ENCODE measurements around the gene ZSCAN10. TPM values are rescaled to one million over a fixed set of nuclear protein-coding genes. Genes with fewer than 3 reads are reported as not detected.

The ZSCAN10 gene
- total and polyA plus RNA-seq, 9 of the 15 experiments (the other 6 are each of a cell fraction or from before 2014, with no cell fraction given), result 0.22 TPM; not detected in 8

DNA sequence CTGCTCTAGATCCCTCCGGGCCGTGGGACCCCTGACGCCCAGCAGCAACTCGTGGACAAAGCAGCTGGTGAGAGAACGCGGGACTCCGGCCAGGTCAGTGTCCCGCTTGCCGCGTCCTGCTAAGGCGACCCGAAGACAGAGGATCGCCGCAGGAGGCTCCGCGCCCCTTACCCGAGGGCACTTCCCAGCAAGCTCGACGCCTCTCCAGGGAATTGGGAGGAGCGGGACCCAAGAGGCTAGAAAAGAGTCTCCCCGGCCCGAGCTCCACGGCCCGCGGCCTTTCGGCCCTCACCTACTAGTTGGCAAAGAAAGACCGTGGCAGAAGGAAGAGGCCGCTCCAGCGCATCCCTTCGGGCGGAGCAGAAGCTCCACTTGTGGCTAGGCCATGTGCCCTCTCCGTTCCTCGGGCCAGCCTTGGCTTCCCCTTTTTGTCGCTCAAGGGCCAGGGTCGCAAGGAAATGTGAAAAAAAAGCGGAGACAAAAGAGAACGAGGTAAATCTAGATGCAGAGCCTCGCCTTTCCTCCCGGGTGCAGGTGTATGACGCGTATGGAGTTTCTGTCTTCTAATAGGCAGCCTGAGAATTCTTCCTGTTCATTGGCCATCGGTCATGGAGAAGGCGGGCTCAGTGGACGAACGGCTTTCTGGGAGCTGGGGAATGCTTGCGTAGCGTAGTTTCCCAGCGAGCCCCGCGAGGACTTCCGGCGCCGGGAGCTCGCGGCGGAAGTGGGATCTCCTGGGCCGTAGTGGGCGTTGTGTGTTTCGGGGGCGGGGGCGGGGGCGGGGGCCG is 35.4 kb upstream of the ZSCAN10 start, which contains the start of gene ZNF213 (continued):
- TF ChIP-seq FOS (IDR thresholded peaks at IDR 0.05; ENCODE audit: extremely low read depth, insufficient read length) (peak; percentile 75), POLR2H (tag; IDR thresholded peaks at IDR 0.05; ENCODE audit: low read depth) (peak; percentile 45), CSDE1 (IDR thresholded peaks at IDR 0.05) (no peak), CBX1 (IDR thresholded peaks at IDR 0.05; ENCODE audit: low read depth) (no peak), ZNF384 (IDR thresholded peaks at IDR 0.05; ENCODE audit: low read depth, low read length) (peak; percentile 57; the same call in 1 of the 2 replicates), CBX8 (IDR thresholded peaks at IDR 0.05; ENCODE audit: borderline replicate concordance, extremely low read depth, low read depth, low read length, poor library complexity, severe bottlenecking) (no peak), ZNF77 (CRISPR knock-in tag; IDR thresholded peaks at IDR 0.05) (no peak), ASH1L (IDR thresholded peaks at IDR 0.05; ENCODE audit: borderline replicate concordance, low read depth, partially characterized antibody) (peak; percentile 70), YY1 (IDR thresholded peaks at IDR 0.05; ENCODE audit: borderline replicate concordance in 1 of 3, control insufficient read depth in 1 of 3, extremely low read depth in 1 of 3, insufficient read depth in 3 of 3, insufficient read length in 1 of 3, insufficient replicate concordance in 2 of 3, low read depth in 1 of 3, low read length in 2 of 3) (no peak), NONO (IDR thresholded peaks at IDR 0.05; ENCODE audit: low read depth in 2 of 2, low read length in 1 of 2) (no peak), NR4A1 (CRISPR knock-in tag; IDR thresholded peaks at IDR 0.05) (no peak), NR4A1 (tag; IDR thresholded peaks at IDR 0.05) (no peak), HOXB6 (CRISPR knock-in tag; IDR thresholded peaks at IDR 0.05; ENCODE audit: borderline replicate concordance) (no peak), ARNT (IDR thresholded peaks at IDR 0.05) (peak in 1 of 2 experiments; percentile 71; a peak in 1 of 4 replicates)
- TF ChIP-seq, protein P1, sequence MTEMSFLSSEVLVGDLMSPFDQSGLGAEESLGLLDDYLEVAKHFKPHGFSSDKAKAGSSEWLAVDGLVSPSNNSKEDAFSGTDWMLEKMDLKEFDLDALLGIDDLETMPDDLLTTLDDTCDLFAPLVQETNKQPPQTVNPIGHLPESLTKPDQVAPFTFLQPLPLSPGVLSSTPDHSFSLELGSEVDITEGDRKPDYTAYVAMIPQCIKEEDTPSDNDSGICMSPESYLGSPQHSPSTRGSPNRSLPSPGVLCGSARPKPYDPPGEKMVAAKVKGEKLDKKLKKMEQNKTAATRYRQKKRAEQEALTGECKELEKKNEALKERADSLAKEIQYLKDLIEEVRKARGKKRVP (CRISPR knock-in tag; IDR thresholded peaks at IDR 0.05), result no peak
- TF ChIP-seq, protein P2, sequence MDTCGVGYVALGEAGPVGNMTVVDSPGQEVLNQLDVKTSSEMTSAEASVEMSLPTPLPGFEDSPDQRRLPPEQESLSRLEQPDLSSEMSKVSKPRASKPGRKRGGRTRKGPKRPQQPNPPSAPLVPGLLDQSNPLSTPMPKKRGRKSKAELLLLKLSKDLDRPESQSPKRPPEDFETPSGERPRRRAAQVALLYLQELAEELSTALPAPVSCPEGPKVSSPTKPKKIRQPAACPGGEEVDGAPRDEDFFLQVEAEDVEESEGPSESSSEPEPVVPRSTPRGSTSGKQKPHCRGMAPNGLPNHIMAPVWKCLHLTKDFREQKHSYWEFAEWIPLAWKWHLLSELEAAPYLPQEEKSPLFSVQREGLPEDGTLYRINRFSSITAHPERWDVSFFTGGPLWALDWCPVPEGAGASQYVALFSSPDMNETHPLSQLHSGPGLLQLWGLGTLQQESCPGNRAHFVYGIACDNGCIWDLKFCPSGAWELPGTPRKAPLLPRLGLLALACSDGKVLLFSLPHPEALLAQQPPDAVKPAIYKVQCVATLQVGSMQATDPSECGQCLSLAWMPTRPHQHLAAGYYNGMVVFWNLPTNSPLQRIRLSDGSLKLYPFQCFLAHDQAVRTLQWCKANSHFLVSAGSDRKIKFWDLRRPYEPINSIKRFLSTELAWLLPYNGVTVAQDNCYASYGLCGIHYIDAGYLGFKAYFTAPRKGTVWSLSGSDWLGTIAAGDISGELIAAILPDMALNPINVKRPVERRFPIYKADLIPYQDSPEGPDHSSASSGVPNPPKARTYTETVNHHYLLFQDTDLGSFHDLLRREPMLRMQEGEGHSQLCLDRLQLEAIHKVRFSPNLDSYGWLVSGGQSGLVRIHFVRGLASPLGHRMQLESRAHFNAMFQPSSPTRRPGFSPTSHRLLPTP (IDR thresholded peaks at IDR 0.05; ENCODE audit: borderline replicate concordance, extremely low read depth, insufficient read length), result no peak
- TF ChIP-seq, protein P3, sequence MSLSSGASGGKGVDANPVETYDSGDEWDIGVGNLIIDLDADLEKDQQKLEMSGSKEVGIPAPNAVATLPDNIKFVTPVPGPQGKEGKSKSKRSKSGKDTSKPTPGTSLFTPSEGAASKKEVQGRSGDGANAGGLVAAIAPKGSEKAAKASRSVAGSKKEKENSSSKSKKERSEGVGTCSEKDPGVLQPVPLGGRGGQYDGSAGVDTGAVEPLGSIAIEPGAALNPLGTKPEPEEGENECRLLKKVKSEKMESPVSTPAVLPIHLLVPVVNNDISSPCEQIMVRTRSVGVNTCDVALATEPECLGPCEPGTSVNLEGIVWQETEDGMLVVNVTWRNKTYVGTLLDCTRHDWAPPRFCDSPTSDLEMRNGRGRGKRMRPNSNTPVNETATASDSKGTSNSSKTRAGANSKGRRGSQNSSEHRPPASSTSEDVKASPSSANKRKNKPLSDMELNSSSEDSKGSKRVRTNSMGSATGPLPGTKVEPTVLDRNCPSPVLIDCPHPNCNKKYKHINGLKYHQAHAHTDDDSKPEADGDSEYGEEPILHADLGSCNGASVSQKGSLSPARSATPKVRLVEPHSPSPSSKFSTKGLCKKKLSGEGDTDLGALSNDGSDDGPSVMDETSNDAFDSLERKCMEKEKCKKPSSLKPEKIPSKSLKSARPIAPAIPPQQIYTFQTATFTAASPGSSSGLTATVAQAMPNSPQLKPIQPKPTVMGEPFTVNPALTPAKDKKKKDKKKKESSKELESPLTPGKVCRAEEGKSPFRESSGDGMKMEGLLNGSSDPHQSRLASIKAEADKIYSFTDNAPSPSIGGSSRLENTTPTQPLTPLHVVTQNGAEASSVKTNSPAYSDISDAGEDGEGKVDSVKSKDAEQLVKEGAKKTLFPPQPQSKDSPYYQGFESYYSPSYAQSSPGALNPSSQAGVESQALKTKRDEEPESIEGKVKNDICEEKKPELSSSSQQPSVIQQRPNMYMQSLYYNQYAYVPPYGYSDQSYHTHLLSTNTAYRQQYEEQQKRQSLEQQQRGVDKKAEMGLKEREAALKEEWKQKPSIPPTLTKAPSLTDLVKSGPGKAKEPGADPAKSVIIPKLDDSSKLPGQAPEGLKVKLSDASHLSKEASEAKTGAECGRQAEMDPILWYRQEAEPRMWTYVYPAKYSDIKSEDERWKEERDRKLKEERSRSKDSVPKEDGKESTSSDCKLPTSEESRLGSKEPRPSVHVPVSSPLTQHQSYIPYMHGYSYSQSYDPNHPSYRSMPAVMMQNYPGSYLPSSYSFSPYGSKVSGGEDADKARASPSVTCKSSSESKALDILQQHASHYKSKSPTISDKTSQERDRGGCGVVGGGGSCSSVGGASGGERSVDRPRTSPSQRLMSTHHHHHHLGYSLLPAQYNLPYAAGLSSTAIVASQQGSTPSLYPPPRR (CRISPR knock-in tag; IDR thresholded peaks at IDR 0.05; ENCODE audit: borderline replicate concordance), result peak; percentile 53; the same call in 1 of the 2 replicates
